GM21529 (cell line): Measurements from ENCODE around the gene RAPH1.

Experiments
- ATAC-seq: cut with Tn5 transposase; IDR thresholded peaks from one replicate; pipeline ENCODE4 v1.9.1; 2021; ENCODE audit not compliant: unreplicated experiment

RAPH1 gene, protein sequence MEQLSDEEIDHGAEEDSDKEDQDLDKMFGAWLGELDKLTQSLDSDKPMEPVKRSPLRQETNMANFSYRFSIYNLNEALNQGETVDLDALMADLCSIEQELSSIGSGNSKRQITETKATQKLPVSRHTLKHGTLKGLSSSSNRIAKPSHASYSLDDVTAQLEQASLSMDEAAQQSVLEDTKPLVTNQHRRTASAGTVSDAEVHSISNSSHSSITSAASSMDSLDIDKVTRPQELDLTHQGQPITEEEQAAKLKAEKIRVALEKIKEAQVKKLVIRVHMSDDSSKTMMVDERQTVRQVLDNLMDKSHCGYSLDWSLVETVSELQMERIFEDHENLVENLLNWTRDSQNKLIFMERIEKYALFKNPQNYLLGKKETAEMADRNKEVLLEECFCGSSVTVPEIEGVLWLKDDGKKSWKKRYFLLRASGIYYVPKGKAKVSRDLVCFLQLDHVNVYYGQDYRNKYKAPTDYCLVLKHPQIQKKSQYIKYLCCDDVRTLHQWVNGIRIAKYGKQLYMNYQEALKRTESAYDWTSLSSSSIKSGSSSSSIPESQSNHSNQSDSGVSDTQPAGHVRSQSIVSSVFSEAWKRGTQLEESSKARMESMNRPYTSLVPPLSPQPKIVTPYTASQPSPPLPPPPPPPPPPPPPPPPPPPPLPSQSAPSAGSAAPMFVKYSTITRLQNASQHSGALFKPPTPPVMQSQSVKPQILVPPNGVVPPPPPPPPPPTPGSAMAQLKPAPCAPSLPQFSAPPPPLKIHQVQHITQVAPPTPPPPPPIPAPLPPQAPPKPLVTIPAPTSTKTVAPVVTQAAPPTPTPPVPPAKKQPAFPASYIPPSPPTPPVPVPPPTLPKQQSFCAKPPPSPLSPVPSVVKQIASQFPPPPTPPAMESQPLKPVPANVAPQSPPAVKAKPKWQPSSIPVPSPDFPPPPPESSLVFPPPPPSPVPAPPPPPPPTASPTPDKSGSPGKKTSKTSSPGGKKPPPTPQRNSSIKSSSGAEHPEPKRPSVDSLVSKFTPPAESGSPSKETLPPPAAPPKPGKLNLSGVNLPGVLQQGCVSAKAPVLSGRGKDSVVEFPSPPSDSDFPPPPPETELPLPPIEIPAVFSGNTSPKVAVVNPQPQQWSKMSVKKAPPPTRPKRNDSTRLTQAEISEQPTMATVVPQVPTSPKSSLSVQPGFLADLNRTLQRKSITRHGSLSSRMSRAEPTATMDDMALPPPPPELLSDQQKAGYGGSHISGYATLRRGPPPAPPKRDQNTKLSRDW

DNA sequence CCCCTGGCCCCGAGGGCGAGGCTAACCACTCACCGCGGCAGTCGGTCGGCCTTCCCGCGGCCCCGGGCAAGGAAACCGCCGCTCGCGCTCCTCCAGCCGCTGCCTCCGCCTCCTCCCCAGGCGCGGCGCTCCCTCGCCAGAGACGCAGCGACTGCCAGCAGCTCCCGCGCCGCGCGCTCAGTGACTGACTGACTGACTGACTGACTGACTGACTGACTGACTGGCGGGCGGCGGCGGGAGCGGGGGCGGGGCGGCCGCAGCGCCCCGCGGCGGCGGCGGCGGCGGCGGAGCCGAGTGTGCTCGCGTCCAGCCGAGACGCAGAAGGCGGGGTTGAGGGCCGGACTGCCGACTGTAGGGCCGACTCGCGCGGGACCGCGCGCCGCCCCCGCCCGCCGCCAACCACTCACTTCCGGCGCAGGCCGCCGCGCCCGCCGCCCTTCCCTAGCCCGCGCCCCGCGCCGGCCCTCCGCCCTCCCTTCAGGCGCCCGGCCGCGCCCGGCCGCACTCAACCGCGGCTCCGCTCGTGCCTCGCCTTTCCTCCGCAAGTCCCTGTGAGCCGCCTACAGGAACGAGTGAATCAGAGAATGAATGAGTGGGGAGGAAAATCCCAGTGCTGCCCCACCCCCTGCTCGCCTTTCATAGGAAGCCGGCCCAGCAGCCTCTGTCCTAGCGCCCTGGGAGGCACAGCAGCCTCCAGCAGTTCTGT is at the start of gene RAPH1:
RAPH1 (minus strand) TSS at position 224 of the 706 bp plus-strand sequence. CDS start 39,948 bp downstream, outside the sequence.
- peak; percentile 71 for ATAC-seq

DNA sequence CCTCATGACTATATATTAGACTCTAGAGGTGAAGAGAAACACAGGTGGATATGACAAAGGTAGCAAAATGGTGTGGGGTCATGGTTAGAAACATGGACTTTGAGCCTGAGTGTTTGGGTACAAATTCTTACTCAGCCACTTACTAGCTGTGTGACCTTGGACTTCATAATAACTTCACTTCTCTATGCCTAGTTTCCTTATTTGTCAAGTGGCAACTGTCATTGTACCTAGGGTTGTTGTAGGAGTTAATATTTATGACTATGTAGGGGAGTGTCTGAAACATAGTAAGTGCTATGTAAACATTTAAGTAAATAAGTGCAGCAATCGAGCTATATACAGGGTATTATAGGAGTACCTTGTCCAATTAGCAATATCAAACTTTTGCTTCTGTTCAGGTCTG is 49.7 kb upstream of the RAPH1 start:
- no peak for ATAC-seq

DNA sequence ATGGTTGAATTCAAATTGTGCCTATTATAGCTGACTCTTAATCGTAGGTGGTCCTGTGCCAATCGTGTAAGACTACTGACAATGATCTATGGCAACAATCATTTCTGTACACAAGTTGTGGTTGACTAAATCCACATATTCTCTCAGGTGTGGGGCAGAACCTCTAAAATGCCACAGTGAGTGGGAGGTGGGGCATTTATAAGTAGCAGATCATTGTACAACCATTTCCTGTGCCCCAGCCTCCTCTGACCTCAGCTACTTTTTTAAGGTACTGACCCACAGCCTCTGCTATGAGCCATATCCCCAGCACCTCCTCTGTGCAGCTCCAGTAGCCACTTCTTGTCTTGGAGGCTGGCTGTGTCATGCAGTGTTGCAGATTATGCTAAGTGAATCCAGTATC is 48.6 kb upstream of the RAPH1 start:
- ATAC-seq, result no peak

DNA sequence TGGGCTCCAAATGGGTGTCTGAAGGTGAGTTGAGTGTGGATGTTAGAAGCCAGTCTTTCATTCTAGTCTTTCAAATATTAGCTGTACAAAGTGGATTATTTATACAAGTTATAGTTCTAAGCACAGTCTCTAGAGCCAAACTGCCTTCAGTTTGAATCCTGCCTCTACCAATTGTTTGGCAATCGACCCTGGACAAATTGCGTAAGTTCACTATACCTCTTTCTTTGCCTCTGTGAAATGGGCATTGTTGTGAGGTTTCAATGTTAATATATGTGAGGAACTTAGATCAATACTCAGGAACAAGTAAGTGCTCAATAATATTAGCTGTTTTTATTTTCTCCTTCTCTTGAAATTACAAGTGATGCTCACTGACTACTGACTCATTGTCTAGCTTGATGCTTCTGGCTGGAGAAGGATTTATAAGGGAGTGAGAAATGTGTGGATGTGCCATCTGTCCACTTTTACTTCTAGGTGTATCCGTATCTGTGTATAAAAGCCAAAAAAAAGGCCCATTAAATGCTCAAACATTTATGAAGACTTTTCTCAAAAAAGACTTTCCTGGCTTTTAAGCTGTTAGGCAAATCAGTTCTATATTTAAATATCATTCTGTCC is 48.1 kb upstream of the RAPH1 start:
- ATAC-seq, result no peak

DNA sequence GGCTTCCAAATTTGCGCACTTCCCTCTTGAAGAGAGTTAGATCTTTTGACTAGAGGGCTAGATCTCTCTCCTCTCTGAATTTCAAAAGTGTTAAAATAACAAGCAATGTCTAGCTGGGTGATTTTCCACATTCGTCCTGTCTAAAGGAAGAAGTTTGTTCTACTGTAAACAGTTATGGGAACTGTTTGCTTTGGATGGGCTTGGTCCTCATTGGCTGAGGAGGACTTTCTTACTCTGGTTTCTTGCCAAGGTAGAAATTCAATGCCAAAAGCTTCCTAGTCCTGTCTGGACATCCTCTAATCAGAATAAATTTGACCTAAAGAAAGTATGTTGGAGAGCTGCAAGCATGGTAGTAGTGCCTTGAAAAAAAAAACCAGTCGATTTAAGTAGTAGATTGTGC is 47.4 kb upstream of the RAPH1 start:
- no peak for ATAC-seq

DNA sequence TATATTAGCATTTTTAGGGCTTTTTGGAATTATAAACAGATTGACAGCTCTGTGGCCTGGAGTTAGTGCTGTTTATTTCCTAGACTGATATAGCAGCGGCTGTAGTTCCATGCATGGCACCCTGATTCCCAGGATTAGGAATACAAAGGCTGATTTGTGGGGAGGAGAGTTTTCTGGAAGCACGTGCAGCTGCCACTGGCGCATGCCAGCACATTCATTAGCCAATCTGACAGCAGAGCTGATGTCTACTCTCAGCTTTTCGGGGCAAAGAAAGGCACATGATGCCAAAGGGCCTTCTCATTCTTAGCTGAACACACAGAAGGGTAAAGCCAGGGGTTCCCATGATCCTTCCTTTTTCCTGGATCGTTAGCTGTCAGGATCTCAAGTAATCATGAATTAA is 45.7 kb upstream of the RAPH1 start:
- no peak for ATAC-seq

DNA sequence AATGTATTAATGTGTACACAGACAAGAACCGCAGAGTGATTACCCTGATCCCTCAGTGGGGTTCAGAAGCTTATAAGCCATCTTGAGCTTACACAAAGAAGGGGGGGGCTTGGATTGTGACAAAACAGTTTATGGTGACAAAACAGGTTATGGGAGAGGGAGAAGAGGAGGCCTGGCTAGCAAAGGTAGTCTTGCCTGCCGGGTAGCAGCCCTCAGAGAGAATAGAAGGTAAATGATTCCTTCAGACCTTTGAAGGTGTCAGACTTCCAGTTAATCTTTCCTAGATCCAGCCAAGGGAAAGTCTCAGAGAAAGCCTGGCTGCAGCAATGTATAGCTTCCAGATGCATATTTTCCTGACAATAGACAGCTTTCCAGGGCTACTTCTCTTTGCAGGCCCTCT is 44.6 kb upstream of the RAPH1 start:
- no peak for ATAC-seq

DNA sequence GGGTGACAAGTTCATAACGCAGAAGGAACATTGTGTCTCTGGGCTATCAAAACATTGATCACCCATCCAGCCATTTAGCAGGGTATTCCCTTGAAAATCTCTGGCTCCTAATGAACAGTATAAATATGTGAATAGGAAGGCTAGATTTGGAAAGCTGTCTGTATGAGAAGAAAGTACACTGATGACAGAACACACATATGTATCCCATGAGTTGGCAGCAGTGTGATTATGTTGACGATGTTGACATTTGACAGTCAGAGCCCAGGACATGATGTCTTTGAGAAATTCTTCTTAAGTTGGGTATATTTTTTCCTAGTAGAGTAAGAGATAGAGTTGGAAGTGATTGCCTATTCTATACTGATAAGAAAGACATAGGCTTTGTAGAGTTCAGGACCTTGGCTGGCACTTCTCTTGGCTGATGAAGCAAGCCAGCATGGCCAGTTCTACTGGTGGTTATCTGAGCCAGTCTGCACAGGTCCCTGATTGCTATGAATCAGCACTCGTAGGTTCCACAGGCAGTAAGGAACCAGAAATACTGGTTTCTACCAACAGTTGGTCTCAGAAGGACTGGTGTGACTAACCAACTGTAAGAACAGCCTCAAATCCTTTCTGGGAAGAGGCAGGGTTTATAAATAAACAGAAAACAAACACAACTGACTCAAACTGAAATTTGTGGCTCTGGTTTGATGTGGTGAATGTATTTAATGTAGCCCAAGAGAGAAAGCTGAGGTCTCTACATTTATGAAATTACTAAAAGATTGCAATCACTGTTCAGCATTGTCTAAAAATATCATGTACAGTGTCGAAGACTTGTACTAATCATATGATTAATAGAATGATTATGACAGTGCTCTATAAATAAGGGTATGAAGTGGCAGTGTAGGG is 43.9 kb upstream of the RAPH1 start:
- ATAC-seq, result peak; percentile 94

DNA sequence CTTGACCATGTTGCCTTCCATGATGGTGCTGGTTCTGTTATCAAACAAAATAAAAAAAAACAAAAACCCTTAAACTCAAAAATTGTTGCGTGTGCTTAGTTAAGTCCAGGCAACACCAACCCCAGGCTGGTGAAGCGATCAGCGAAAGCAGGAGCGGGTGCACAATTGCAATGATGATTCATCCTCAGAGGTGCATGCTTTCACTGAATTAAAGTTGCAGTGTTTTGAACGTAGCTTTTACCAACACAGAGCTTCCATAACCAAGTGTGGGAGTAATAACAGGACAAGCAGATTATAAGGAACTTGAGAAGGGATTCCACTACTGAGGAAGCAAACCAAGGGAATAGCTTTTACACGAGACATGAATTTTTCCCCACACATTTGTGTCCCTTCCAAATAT is 39.7 kb upstream of the RAPH1 start:
- no peak for ATAC-seq

DNA sequence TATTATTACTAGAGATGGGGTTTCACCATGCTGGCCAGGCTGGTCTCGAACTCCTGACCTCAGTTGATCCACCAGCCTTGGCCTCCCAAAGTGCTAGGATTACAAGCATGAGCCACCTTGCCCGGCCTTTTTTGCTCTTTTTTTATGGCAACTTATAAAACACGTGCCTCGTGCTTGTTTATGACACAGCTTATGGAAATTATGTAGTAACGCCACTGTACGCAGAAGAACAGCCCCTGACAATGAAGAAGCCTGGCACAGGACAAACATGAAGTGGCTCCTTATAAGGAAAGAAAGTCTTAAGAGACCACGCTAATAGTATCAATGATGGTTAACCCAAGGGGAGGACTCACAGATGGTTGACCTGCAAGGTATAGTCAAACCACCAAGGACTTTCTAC is 37.2 kb upstream of the RAPH1 start:
- no peak for ATAC-seq

DNA sequence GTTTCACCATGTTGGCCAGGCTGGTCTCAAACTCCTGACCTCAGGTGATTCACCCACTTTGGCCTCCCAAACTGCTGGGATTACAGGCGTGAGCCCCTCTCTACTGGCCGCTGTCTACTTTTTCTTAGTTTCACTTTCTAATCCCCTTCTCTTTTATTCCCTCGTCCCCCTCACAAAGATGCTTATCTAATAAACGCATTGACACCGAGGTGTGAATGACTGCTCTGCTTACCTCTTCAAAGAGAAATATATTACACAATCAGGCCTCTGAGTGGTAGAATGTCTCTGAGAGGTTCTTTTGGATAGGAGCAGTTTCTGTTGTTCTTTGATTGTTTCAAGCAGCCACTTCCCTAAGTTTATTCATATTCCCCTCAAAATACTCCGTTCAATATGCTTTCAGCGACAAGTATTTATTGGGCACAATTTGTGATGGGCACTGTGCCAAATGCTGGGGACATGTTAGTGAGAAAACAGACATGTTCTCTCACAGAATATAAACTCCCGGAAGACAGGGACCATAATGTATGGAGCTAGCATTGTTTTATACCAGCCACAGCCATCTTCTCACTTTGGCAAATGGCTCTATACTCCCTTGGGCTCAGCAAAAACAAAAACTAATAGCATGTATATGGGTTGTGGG is 34.7 kb upstream of the RAPH1 start:
- no peak for ATAC-seq

DNA sequence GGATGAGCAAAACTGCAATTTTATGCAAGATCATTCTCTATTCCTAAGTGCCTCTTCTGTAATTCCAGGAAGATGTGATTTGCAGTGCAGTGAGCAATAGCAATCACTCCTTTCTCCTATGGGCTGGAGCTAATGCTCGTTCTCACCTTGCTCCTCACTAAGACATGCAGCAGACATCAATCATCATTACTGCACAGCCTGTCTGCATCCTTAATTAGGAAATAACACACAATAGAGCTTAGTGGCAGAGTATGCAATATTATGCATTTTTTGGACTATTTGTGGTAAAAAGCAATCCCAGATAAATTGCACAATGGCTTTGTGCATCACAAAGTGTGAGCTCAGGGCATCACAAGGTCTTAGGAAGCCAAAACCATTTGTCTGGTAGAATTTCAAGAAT is 32.6 kb upstream of the RAPH1 start:
- no peak for ATAC-seq

DNA sequence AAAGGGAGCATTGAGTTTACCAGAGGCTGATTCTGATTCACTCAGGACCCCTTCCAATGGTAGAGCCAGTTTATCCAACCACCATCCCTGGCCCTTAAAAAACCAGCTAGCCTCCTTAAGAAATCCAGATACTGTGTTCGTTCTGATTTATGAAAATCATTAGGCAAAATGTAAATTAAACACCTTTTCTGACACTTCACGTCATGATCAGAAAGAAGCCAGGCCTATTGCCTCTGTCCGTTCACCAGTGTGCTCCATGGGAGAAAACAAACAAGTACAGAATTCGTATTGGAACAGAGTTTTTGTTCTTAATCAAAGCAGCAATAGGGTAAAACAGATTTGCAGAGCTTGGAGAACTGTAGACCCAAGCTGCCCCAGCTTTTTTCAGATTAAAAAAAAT is 31.1 kb upstream of the RAPH1 start:
- ATAC-seq, result no peak

DNA sequence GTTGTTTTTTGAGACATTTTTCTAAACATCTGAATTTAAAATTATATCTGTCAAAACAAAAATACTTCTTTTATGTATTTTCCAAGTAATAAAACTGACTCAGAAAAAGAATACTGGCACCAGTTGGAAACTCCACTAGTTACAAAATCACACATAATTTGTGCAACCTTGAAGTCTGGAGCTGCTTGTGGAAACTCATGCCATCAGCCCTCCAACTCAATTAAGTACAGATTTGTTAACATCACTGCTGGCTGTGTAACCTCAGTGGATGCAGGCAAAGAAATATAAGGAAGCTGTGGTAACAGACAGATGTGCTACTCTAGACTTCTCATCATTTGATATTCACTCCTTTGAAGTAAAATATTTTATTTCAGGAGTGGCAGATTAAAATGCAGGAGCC is 30.0 kb upstream of the RAPH1 start:
- ATAC-seq, result no peak

DNA sequence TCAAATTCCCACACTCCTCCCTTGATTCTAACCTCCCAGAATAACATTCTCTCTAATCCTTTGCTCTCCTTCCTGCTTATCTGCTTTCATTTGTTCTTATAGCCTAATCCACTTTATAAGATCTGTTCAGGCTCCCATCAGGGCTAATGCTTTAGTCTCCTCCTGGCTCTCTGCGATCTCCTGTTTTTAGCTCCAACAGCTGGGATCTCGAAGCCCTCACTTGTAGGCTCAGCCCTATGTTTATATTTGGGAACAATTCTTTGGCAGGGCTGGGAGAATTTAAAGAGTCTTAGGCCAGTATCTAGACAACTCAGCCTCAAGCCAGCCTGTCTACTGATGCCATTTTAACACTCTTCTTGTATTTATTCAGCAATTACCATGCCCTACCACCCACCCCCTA is 27.2 kb upstream of the RAPH1 start:
- no peak for ATAC-seq

DNA sequence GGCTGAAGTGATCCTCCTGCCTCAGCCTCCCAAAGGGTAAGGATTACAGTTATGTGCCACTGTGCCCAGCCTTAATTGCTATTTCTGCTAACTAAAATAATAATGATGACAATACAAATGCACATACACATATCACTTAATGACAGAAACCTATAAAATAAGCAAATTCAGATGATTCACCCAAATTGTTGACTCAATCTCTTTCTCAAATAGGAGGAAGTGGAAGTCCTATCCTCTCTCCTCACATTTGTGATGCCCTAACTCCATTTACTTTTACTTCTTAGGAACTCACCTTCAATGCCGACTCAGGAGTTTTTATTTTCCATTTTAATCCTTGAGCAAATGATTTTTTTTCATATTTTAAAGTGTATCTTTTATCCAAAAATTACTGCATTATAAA is 24.5 kb upstream of the RAPH1 start:
- no peak for ATAC-seq

DNA sequence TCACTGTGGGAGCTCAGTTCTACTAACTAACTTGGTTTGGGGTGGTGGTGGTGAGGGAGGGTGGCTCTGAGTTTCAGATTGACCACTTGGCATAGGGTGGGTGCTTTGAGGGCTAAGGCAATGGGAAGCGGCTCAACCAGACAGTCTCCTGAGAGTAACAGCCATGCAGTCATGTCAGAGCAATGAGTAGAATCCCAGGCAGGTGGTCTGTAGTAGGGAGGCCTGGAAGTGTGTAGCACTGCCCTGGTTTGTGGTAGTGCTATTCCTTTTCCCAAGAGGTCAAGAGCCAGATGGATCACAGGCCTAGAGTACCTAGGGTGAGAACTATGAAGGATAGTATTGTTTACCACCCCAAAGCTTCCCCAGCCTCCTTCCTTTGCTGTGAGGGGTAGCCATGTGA is 18.7 kb upstream of the RAPH1 start:
- ATAC-seq, result no peak

DNA sequence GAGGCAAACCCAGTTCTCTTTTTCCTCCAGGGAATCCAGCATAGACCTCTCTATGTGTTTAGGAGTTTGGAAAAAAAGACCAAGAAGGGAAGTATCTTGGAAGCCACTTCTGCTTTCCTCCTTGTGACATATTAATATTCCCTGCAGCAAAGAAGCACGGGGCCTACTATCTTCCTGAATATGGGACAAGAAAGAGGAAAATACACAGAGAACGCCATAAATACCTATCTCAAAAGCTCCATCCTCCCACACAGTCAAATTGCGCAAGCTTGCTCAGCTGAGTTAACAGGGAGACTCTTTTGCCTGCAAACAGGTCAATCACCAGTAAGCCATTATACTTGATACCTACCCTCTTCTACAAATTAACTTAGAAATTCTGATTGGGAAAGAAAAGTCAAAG is 16.7 kb upstream of the RAPH1 start:
- ATAC-seq, result no peak

DNA sequence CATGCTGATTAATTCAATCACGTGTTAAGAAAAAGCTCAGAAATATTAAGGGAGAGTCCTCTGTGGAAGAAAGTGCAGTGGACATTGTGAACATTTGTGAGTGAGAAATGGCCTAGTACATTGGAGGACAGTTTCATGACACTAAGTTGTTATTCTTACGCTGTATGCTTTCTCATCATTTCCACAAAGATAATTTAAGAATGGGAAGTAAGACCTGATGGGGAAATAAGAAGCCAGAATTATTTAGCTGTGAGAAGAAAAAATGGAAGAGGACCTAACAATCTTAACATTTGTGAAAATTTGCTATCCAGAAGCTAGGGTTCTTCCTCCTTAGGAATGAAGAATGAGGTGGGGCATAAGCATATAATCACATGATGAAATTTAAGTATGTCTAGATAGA is 15.2 kb upstream of the RAPH1 start:
- ATAC-seq, result no peak
